GM04503 (cell line): ENCODE results near the gene OR4D1.

Experiments
- DNase-seq: peaks from one replicate; pipeline ENCODE4 v3.0.0-alpha.2; 2012; ENCODE audit warnings: low read depth

The OR4D1 gene

GRCh38 chr17:58193641-58194255, 45.6 kb downstream of the OR4D1 start:
- DNase-seq, result no peak

- DNase-seq, result no peak
Observed at GRCh38 chr17:58195518-58196123, 47.4 kb downstream of the OR4D1 start.

- no peak for DNase-seq
Observed at GRCh38 chr17:58196610-58197009, 48.4 kb downstream of the OR4D1 start.

GRCh38 chr17:58200024-58200633, 51.9 kb downstream of the OR4D1 start:
- no peak for DNase-seq

GRCh38 chr17:58202859-58203258, 54.7 kb downstream of the OR4D1 start:
- no peak for DNase-seq

GRCh38 chr17:58204796-58205195, 56.6 kb downstream of the OR4D1 start:
- DNase-seq, result no peak

GRCh38 chr17:58205936-58206335, 57.8 kb downstream of the OR4D1 start:
- no peak for DNase-seq

- DNase-seq, result no peak
Observed at GRCh38 chr17:58207451-58207850, 59.3 kb downstream of the OR4D1 start.

- no peak for DNase-seq
Observed at GRCh38 chr17:58208344-58208743, 60.2 kb downstream of the OR4D1 start.
